Esophagus squamous epithelium (tissue), 5 donors: Measurements from ENCODE around the gene MRAS. TPM values are rescaled to one million over a fixed set of nuclear protein-coding genes. Genes with fewer than 3 reads are reported as not detected.

ENCODE experiments used
- DNase-seq: peaks from one replicate; lab custom pipeline; 2025; lab: John Stamatoyannopoulos, UW
- H3K27ac ChIP-seq, 4 donors: fragments of 200-600 bp; sonication (generic); one replicate each; pipeline ENCODE4 v1.5.1; 2016 to 2019; ENCODE audit warnings: mild to moderate bottlenecking in 1 of 4
- H3K27me3 ChIP-seq, 4 donors: fragments of 200-600 bp; sonication (generic); 1 replicate in 3 of 4; 2 replicates in 1 of 4; pipeline versions ENCODE4 v1.5.1 to v1.6.0; 2017 to 2021; ENCODE audit warnings: antibody characterized with exemption in 1 of 4
- H3K36me3 ChIP-seq, 3 donors: fragments of 200-600 bp; sonication (generic); one replicate each; pipeline ENCODE4 v1.5.1; 2016 to 2019
- H3K4me1 ChIP-seq, 3 donors: fragments of 200-600 bp; sonication (generic); one replicate each; pipeline ENCODE4 v1.5.1; 2017 to 2019
- H3K4me3 ChIP-seq, 4 donors: fragments of 200-600 bp; sonication (generic); 1 replicate in 3 of 4; 2 replicates in 1 of 4; pipeline ENCODE4 v1.5.1; 2016 to 2019; ENCODE audit warnings: mild to moderate bottlenecking in 2 of 4, moderate library complexity in 1 of 4
- H3K9me3 ChIP-seq, 3 donors: fragments of 200-600 bp; sonication (generic); one replicate each; pipeline ENCODE4 v1.5.1; 2016 to 2019
- CTCF ChIP-seq, 6 experiments: fragments of 450-650 bp in 4 of 6; fragments of 200-600 bp in 2 of 6; sonication (generic) in 2 of 6; IDR thresholded peaks; one replicate each; pipeline ENCODE4 v1.5.1; 2016 to 2019; ENCODE audit warnings: antibody characterized with exemption in 6 of 6, mild to moderate bottlenecking in 4 of 6, moderate library complexity in 4 of 6
- POLR2A ChIP-seq, 4 donors: fragments of 450-650 bp; IDR thresholded peaks; one replicate each; pipeline ENCODE4 v1.6.1; 2017; ENCODE audit warnings: antibody characterized with exemption in 4 of 4, mild to moderate bottlenecking in 4 of 4, moderate library complexity in 3 of 4
- WGBS, 2 donors: methylation state at CpG; one replicate each; pipeline ENCODE4 v1.1.5; 2018; 5-methylcytosine and 5-hydroxymethylcytosine counted together
- intact Hi-C: fragments of 100-400 bp; cut with DNase I; formaldehyde crosslinking; loops from one replicate; pipeline ENCODE4 v1.15.0; 2022
- total RNA-seq, 4 donors: library from RNA; depleted of rRNA; stranded (reverse); fragments of >200 nt; gene quantifications; one replicate each; pipeline ENCODE4 v1.1.0, GENCODE V29; 2016
- donor health status: DM: yes; HTN: yes; CAD: no.

MRAS gene
- total RNA-seq, 4 donors from 2014 or later = 0.72 to 5.9 (median 2.4) TPM

DNA sequence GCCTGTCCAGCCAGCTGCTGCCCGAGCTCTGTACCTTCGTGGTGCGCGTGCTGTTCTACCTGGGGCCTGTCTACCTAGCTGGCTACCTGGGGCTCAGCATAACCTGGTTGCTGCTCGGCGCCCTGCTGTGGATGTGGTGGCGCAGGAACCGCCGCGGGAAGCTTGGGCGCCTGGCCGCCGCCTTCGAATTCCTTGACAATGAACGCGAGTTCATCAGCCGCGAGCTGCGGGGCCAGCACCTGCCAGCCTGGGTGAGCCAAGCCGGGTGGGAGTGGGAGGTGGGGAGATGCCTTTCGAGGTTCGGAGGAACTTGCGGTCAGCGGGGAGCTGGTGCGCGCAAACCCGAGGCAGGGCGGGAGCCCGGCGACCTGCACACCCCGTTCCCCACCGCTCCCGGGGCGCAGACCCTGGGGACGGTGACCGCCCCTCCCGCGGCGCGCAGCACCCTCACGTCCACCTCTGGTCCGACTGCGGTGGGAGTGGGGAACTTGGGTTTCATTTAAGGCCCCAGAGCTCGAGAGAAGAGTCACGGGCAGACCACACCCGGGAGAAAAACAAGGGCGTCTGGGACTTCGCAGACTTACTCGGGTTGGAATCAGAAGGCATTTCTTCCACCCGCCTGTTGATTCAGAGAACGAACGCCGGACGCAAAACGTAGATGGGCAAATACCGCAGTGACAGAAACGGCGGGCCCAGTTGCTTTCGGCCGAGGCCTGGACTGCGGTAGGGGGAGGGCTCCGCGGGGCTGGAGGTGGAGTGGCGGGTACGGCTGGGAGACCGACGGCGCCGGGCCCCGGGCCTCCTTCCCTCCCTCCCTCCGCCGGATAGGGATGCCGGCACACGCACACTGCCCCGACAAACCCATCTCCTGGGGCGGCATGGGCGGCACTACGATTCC lies 86.7 kb downstream of the MRAS start:
- H3K4me3 ChIP-seq = peak overlapping the region; percentile 33 to 66 (median 50)
- peaks cover 9 to 25% (median 13%) of the 10 kb centered on the region in 3 donors for H3K4me1 ChIP-seq
- no peak for TF ChIP-seq CTCF (IDR thresholded peaks at IDR 0.05)
- no peak for TF ChIP-seq POLR2A (IDR thresholded peaks at IDR 0.05)
- intact Hi-C loops = no loop called here
- peaks cover 0 to 95% (median 4%) of the 10 kb centered on the region in 4 donors for H3K27me3 ChIP-seq
- WGBS, 2 donors = 0 to 2% methylated on average over 6 to 20 of the region's 78 CpGs
- peaks cover 0 to 3% (median 0%) of the 10 kb centered on the region in 3 donors for H3K9me3 ChIP-seq
- H3K27ac ChIP-seq = peak overlapping the region in 1 of 4 donors; percentile 44
- no peaks in the 10 kb centered on the region for H3K36me3 ChIP-seq
- DNase-seq = no peak

DNA sequence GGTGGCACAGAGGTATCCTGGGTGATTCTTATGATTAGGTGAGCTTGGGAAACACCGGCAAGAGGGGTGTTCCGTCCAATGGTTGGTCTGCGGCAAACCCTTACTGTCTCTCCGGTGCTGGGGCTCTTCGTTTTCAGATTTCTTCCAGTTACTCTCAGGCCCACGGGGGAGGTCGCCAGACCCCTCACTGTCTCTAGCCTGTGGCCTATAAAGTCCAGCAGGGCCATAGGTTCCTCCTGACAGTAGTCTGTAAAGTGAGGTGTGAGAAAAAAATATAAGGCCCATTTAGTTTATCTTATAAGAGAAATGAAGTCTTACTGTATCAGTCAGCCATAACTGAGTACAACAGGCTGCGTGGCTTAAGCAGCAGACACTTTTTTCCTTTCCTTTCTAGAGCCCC lies 87.5 kb downstream of the MRAS start:
- peaks cover 0 to 3% (median 0%) of the 10 kb centered on the region in 3 donors for H3K9me3 ChIP-seq
- intact Hi-C loops = no loop called here
- H3K4me1 ChIP-seq = peaks cover 9 to 25% (median 13%) of the 10 kb centered on the region in 3 donors
- H3K27me3 ChIP-seq = peaks cover 0 to 92% (median 4%) of the 10 kb centered on the region in 4 donors
- DNase-seq = no peak
- TF ChIP-seq POLR2A (IDR thresholded peaks at IDR 0.05) (no peak), CTCF (IDR thresholded peaks at IDR 0.05) (no peak)
- H3K27ac ChIP-seq = no peak overlapping the region
- peak overlapping the region in 2 of 4 donors; percentile 53 to 66 for H3K4me3 ChIP-seq
- 72 to 87% methylated on average over 4 to 5 of the region's 8 CpGs for WGBS, 2 donors
- no peaks in the 10 kb centered on the region for H3K36me3 ChIP-seq

DNA sequence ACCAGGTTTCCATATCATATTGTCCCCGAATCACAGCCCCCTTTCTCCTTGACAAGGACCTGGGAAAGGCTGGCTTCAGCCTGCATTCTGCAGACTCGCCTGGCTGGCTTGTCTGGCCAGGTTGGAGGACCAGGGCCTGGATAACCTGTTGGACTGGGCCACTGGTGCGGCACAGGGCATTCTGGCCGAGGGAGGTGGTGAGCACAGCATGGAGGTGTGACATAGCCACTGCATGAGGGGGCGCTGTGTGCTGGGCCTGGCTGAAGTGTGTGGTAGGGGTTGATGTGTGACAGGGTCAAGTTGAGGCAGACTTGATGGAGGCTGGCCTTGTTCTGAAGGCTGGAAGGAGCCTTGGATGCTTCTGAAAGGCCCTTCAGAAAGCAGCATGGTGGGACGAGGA lies 88.9 kb downstream of the MRAS start:
- Histone ChIP-seq H3K9me3 (peaks cover 0 to 3% (median 0%) of the 10 kb centered on the region in 3 donors), H3K27ac (no peak overlapping the region), H3K27me3 (peaks cover 0 to 77% (median 4%) of the 10 kb centered on the region in 4 donors), H3K4me1 (peaks cover 9 to 25% (median 13%) of the 10 kb centered on the region in 3 donors), H3K36me3 (no peaks in the 10 kb centered on the region), H3K4me3 (no peak overlapping the region)
- 88 to 90% methylated on average over 2 to 6 of the region's 6 CpGs for WGBS, 2 donors
- no peak for DNase-seq
- intact Hi-C loops = no loop called here
- TF ChIP-seq POLR2A (IDR thresholded peaks at IDR 0.05) (no peak), CTCF (IDR thresholded peaks at IDR 0.05) (no peak)

DNA sequence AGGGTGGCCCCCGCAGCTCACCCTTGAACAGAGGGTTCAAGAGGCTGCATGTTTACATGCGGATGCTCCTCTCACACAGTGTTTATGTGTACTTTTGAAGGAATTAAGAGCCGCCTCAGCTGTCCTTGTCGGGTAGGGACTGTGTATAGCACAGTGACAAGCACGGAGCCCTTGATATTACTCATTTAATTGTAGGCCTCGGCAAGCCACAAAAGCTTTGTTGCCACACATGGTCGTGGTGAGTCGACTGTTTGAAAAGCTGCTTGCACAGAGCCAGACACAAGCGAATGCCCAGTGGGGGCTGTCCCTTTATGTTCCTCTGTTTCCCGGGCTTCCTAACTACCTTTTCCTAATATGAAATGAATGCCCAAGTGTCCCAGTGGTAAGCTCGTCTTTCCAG lies 90.5 kb downstream of the MRAS start:
- intact Hi-C loops = no loop called here
- Histone ChIP-seq H3K4me3 (no peak overlapping the region), H3K4me1 (peaks cover 9 to 19% (median 13%) of the 10 kb centered on the region in 3 donors), H3K27ac (no peak overlapping the region), H3K27me3 (peaks cover 0 to 61% (median 4%) of the 10 kb centered on the region in 4 donors), H3K36me3 (no peaks in the 10 kb centered on the region), H3K9me3 (peaks cover 0 to 2% (median 0%) of the 10 kb centered on the region in 3 donors)
- DNase-seq = no peak
- TF ChIP-seq POLR2A (IDR thresholded peaks at IDR 0.05) (no peak), CTCF (IDR thresholded peaks at IDR 0.05) (no peak)
- WGBS, 2 donors = 65 to 66% methylated on average over 11 of the region's 11 CpGs

GRCh38 chr3:138439646-138440045 lies 91.3 kb downstream of the MRAS start:
- intact Hi-C loops = no loop called here
- H3K36me3 ChIP-seq = no peaks in the 10 kb centered on the region
- TF ChIP-seq POLR2A (IDR thresholded peaks at IDR 0.05) = no peak
- no peak for TF ChIP-seq CTCF (IDR thresholded peaks at IDR 0.05)
- no peak for DNase-seq
- H3K27me3 ChIP-seq = peaks cover 0 to 54% (median 4%) of the 10 kb centered on the region in 4 donors
- no peak overlapping the region for H3K4me3 ChIP-seq
- peaks cover 9 to 12% (median 10%) of the 10 kb centered on the region in 3 donors for H3K4me1 ChIP-seq
- no peak overlapping the region for H3K27ac ChIP-seq
- WGBS, 2 donors = 59 to 64% methylated on average over 3 to 4 of the region's 4 CpGs
- H3K9me3 ChIP-seq = no peaks in the 10 kb centered on the region
